Glutamatergic neuron (in vitro differentiated cells): Measurements from ENCODE around the gene PTEN. TPM values are rescaled to one million over a fixed set of nuclear protein-coding genes. Genes with fewer than 3 reads are reported as not detected.

Experiments used
- DNase-seq: peaks from one replicate; pipeline ENCODE4 v3.0.0; 2022
- H3K27ac Mint-ChIP-seq: one replicate; pipeline ENCODE4 v1.8.0; 2020; ENCODE audit warnings: mild to moderate bottlenecking, mixed read lengths, inconsistent platforms; ENCODE audit not compliant: unreplicated experiment
- H3K27me3 Mint-ChIP-seq: one replicate; pipeline ENCODE4 v1.8.0; 2020; ENCODE audit warnings: mild to moderate bottlenecking, moderate library complexity, mixed read lengths, inconsistent platforms; ENCODE audit not compliant: unreplicated experiment
- H3K36me3 Mint-ChIP-seq: one replicate; pipeline ENCODE4 v1.8.0; 2020; ENCODE audit warnings: mild to moderate bottlenecking, mixed read lengths, inconsistent platforms; ENCODE audit not compliant: unreplicated experiment
- H3K4me1 Mint-ChIP-seq: one replicate; pipeline ENCODE4 v1.8.0; 2020; ENCODE audit warnings: mild to moderate bottlenecking, low read depth, mixed read lengths, inconsistent platforms; ENCODE audit not compliant: unreplicated experiment
- H3K4me3 Mint-ChIP-seq: one replicate; pipeline ENCODE4 v1.8.0; 2020; ENCODE audit warnings: mild to moderate bottlenecking, mixed read lengths, inconsistent platforms; ENCODE audit not compliant: unreplicated experiment
- H3K9me3 Mint-ChIP-seq: one replicate; pipeline ENCODE4 v1.8.0; 2020; ENCODE audit warnings: mild to moderate bottlenecking, moderate library complexity, mixed read lengths, inconsistent platforms; ENCODE audit not compliant: unreplicated experiment
- CTCF ChIP-seq: fragments of 200-600 bp; sonication (generic); IDR thresholded peaks from one replicate; pipeline ENCODE4 v1.5.0; 2021; ENCODE audit not compliant: partially characterized antibody, unreplicated experiment
- total RNA-seq: library from RNA; stranded (reverse); fragmentation: NEBNext Ultra II Directional; extraction: Animal tissue kit (Norgen Biotek cat#: 25700); gene quantifications from one replicate; pipeline ENCODE4 v1.2.1, GENCODE V29; 2021; ENCODE audit not compliant: unreplicated experiment

Gene PTEN
- total RNA-seq, 1 donor from 2014 or later = 61.2 TPM

- Mint-ChIP-seq H3K4me3 (no peak overlapping the region), H3K4me1 (peaks cover 4% of the 10 kb centered on the region), H3K27ac (no peak overlapping the region), H3K36me3 (no peaks in the 10 kb centered on the region), H3K27me3 (peaks cover 4% of the 10 kb centered on the region), H3K9me3 (peaks cover 2% of the 10 kb centered on the region)
- TF ChIP-seq CTCF = no peak
- DNase-seq = no peak
These were observed 57.1 kb downstream of the PTEN start for GRCh38 chr10:87920538-87920937.

GRCh38 chr10:87921931-87922688, 58.7 kb downstream of the PTEN start:
- H3K27ac Mint-ChIP-seq = no peak overlapping the region
- H3K36me3 Mint-ChIP-seq = no peaks in the 10 kb centered on the region
- no peak overlapping the region for H3K4me3 Mint-ChIP-seq
- no peak for DNase-seq
- peaks cover 2% of the 10 kb centered on the region for H3K9me3 Mint-ChIP-seq
- H3K4me1 Mint-ChIP-seq = peaks cover 4% of the 10 kb centered on the region
- TF ChIP-seq CTCF = no peak
- peaks cover 4% of the 10 kb centered on the region for H3K27me3 Mint-ChIP-seq

GRCh38 chr10:87923233-87923632, 59.8 kb downstream of the PTEN start:
- Mint-ChIP-seq H3K4me3 (no peak overlapping the region), H3K27me3 (peaks cover 4% of the 10 kb centered on the region), H3K4me1 (peaks cover 4% of the 10 kb centered on the region), H3K27ac (no peak overlapping the region), H3K9me3 (peaks cover 2% of the 10 kb centered on the region), H3K36me3 (no peaks in the 10 kb centered on the region)
- no peak for TF ChIP-seq CTCF
- no peak for DNase-seq

- no peak for TF ChIP-seq CTCF
- H3K4me3 Mint-ChIP-seq = no peak overlapping the region
- peaks cover 2% of the 10 kb centered on the region for H3K9me3 Mint-ChIP-seq
- H3K27ac Mint-ChIP-seq = no peak overlapping the region
- H3K4me1 Mint-ChIP-seq = peaks cover 4% of the 10 kb centered on the region
- H3K36me3 Mint-ChIP-seq = no peaks in the 10 kb centered on the region
- peaks cover 4% of the 10 kb centered on the region for H3K27me3 Mint-ChIP-seq
- no peak for DNase-seq
These were observed 62.1 kb downstream of the PTEN start for GRCh38 chr10:87925570-87925969.

GRCh38 chr10:87927091-87927490, 63.7 kb downstream of the PTEN start:
- H3K4me1 Mint-ChIP-seq = peaks cover 4% of the 10 kb centered on the region
- peaks cover 4% of the 10 kb centered on the region for H3K27me3 Mint-ChIP-seq
- no peaks in the 10 kb centered on the region for H3K9me3 Mint-ChIP-seq
- DNase-seq = no peak
- no peak for TF ChIP-seq CTCF
- H3K4me3 Mint-ChIP-seq = no peak overlapping the region
- H3K27ac Mint-ChIP-seq = no peak overlapping the region
- H3K36me3 Mint-ChIP-seq = no peaks in the 10 kb centered on the region
